Glutamatergic neuron (in vitro differentiated cells): ENCODE results near the gene MLLT3. TPM values are rescaled to one million over a fixed set of nuclear protein-coding genes. Genes with fewer than 3 reads are reported as not detected.

Experiments
- DNase-seq: peaks from one replicate; pipeline ENCODE4 v3.0.0; 2022
- H3K27ac Mint-ChIP-seq: one replicate; pipeline ENCODE4 v1.8.0; 2020; ENCODE audit warnings: mild to moderate bottlenecking, mixed read lengths, inconsistent platforms; ENCODE audit not compliant: unreplicated experiment
- H3K27me3 Mint-ChIP-seq: one replicate; pipeline ENCODE4 v1.8.0; 2020; ENCODE audit warnings: mild to moderate bottlenecking, moderate library complexity, mixed read lengths, inconsistent platforms; ENCODE audit not compliant: unreplicated experiment
- H3K36me3 Mint-ChIP-seq: one replicate; pipeline ENCODE4 v1.8.0; 2020; ENCODE audit warnings: mild to moderate bottlenecking, mixed read lengths, inconsistent platforms; ENCODE audit not compliant: unreplicated experiment
- H3K4me1 Mint-ChIP-seq: one replicate; pipeline ENCODE4 v1.8.0; 2020; ENCODE audit warnings: mild to moderate bottlenecking, low read depth, mixed read lengths, inconsistent platforms; ENCODE audit not compliant: unreplicated experiment
- H3K4me3 Mint-ChIP-seq: one replicate; pipeline ENCODE4 v1.8.0; 2020; ENCODE audit warnings: mild to moderate bottlenecking, mixed read lengths, inconsistent platforms; ENCODE audit not compliant: unreplicated experiment
- H3K9me3 Mint-ChIP-seq: one replicate; pipeline ENCODE4 v1.8.0; 2020; ENCODE audit warnings: mild to moderate bottlenecking, moderate library complexity, mixed read lengths, inconsistent platforms; ENCODE audit not compliant: unreplicated experiment
- CTCF ChIP-seq: fragments of 200-600 bp; sonication (generic); IDR thresholded peaks from one replicate; pipeline ENCODE4 v1.5.0; 2021; ENCODE audit not compliant: partially characterized antibody, unreplicated experiment
- long read RNA-seq: library from polyadenylated mRNA; unstranded; transcript quantifications from one replicate; pipeline ENCODE4 v2.0.0, GENCODE V29; 2020; ENCODE audit not compliant: unreplicated experiment
- total RNA-seq: library from RNA; stranded (reverse); fragmentation: NEBNext Ultra II Directional; extraction: Animal tissue kit (Norgen Biotek cat#: 25700); gene quantifications from one replicate; pipeline ENCODE4 v1.2.1, GENCODE V29; 2021; ENCODE audit not compliant: unreplicated experiment

The MLLT3 gene
- total RNA-seq: 11.7 TPM
- long read RNA-seq, full-length matches to known transcripts: 1 of 1 reads
- long read RNA-seq, partial matches to known transcripts: 0 of 1 reads
- long read RNA-seq, other reads (novel, unspliced or antisense): 0 of 1 reads

- Mint-ChIP-seq H3K36me3 (no peaks in the 10 kb centered on the region), H3K27me3 (peaks cover 18% of the 10 kb centered on the region), H3K9me3 (peaks cover 8% of the 10 kb centered on the region), H3K4me1 (peaks cover 19% of the 10 kb centered on the region), H3K4me3 (peak within 1 kb of the TSS; percentile 97), H3K27ac (peak within 1 kb of the TSS; percentile 69)
- peak; percentile 97 for DNase-seq
- TF ChIP-seq CTCF: no peak
Observed at GRCh38 chr9:20622330-20623020, at the start of gene MLLT3. MLLT3 (minus strand) TSS chr9:20622499.

- no peak for DNase-seq
- H3K36me3 Mint-ChIP-seq: peaks cover 5% of the 10 kb centered on the region
- H3K4me1 Mint-ChIP-seq: peaks cover 8% of the 10 kb centered on the region
- TF ChIP-seq CTCF: no peak
- no peaks in the 10 kb centered on the region for H3K27me3 Mint-ChIP-seq
- H3K4me3 Mint-ChIP-seq: no peak overlapping the region
- H3K9me3 Mint-ChIP-seq: no peaks in the 10 kb centered on the region
- H3K27ac Mint-ChIP-seq: no peak overlapping the region
Observed at GRCh38 chr9:20671635-20672034, 49.3 kb upstream of the MLLT3 start.

GRCh38 chr9:20670395-20670794, 48.1 kb upstream of the MLLT3 start:
- no peak overlapping the region for H3K27ac Mint-ChIP-seq
- H3K4me1 Mint-ChIP-seq: peaks cover 8% of the 10 kb centered on the region
- TF ChIP-seq CTCF: no peak
- no peaks in the 10 kb centered on the region for H3K27me3 Mint-ChIP-seq
- no peak for DNase-seq
- no peaks in the 10 kb centered on the region for H3K9me3 Mint-ChIP-seq
- peaks cover 5% of the 10 kb centered on the region for H3K36me3 Mint-ChIP-seq
- H3K4me3 Mint-ChIP-seq: no peak overlapping the region

- Mint-ChIP-seq H3K27me3 (no peaks in the 10 kb centered on the region), H3K36me3 (peaks cover 5% of the 10 kb centered on the region), H3K4me1 (peaks cover 12% of the 10 kb centered on the region), H3K4me3 (no peak overlapping the region), H3K27ac (no peak overlapping the region), H3K9me3 (no peaks in the 10 kb centered on the region)
- no peak for DNase-seq
- no peak for TF ChIP-seq CTCF
Observed at GRCh38 chr9:20664501-20664900, 42.2 kb upstream of the MLLT3 start.

GRCh38 chr9:20663133-20663532, 40.8 kb upstream of the MLLT3 start:
- no peak for DNase-seq
- Mint-ChIP-seq H3K9me3 (peaks cover 5% of the 10 kb centered on the region), H3K27ac (no peak overlapping the region), H3K36me3 (no peaks in the 10 kb centered on the region), H3K4me1 (peaks cover 8% of the 10 kb centered on the region), H3K4me3 (peak overlapping the region; percentile 49), H3K27me3 (peaks cover 3% of the 10 kb centered on the region)
- no peak for TF ChIP-seq CTCF
